Epithelial cell of proximal tubule (primary cell): ENCODE results near the gene KANSL1L. TPM values are rescaled to one million over a fixed set of nuclear protein-coding genes. Genes with fewer than 3 reads are reported as not detected.

Experiments used
- DNase-seq: peaks from one replicate; pipeline ENCODE4 v3.0.0-alpha.2; 2011; ENCODE audit warnings: low read depth
- H3K4me3 ChIP-seq: 2 replicates; pipeline ENCODE4 v1.5.1; 2011; ENCODE audit warnings: low read depth, mild to moderate bottlenecking, low read length
- CTCF ChIP-seq: conservative IDR thresholded peaks from 2 replicates; pipeline ENCODE4 v1.5.1; 2012; ENCODE audit warnings: low read depth, mild to moderate bottlenecking, low read length
- total RNA-seq: library from RNA; depleted of rRNA; stranded (reverse); fragments of >200 nt; gene quantifications from 2 replicates; pipeline ENCODE4 v1.2.3, GENCODE V29; 2015

Gene KANSL1L
- total RNA-seq, 1 donor from 2014 or later, result 5.6 TPM

- peak within 1 kb of the TSS; percentile 92 for H3K4me3 ChIP-seq
- DNase-seq, result peak; percentile 31
- no peak for TF ChIP-seq CTCF
These were observed 168.8 kb downstream of the KANSL1L start, which contains the start of gene RPE for GRCh38 chr2:210002158-210003157. Gene RPE (plus strand): TSS chr2:210002638. CDS start chr2:210002662, 24 bp downstream.

GRCh38 chr2:210000464-210001324, 170.5 kb downstream of the KANSL1L start:
- no peak for DNase-seq
- H3K4me3 ChIP-seq, result no peak overlapping the region
- no peak for TF ChIP-seq CTCF

- no peak for TF ChIP-seq CTCF
- H3K4me3 ChIP-seq, result no peak overlapping the region
- DNase-seq, result no peak
These were observed 172.6 kb downstream of the KANSL1L start for GRCh38 chr2:209998596-209998995.

GRCh38 chr2:209993968-209994367, 177.2 kb downstream of the KANSL1L start:
- TF ChIP-seq CTCF, result no peak
- DNase-seq, result no peak
- H3K4me3 ChIP-seq, result no peak overlapping the region

- no peak for TF ChIP-seq CTCF
- DNase-seq, result no peak
These were observed 180.4 kb downstream of the KANSL1L start for GRCh38 chr2:209990838-209991237.

GRCh38 chr2:209988010-209988409, 183.2 kb downstream of the KANSL1L start:
- TF ChIP-seq CTCF, result no peak
- no peak overlapping the region for H3K4me3 ChIP-seq
- DNase-seq, result no peak

More at GRCh38 chr2:209990838-209991237, 180.4 kb downstream of the KANSL1L start:
- H3K4me3 ChIP-seq, result no peak overlapping the region
